Stomach (tissue), 9 donors: ENCODE data around the gene TRPM4. TPM values are rescaled to one million over a fixed set of nuclear protein-coding genes. Genes with fewer than 3 reads are reported as not detected.
"Not testable (repeated sequence)": the region's sequence is repeated elsewhere in the genome, so short reads cannot be mapped to it uniquely, and the experiment has no call there.

ENCODE experiments used
- DNase-seq, 2 donors: peaks; one replicate each; pipeline versions ENCODE4 v3.0.0 to v3.0.0-alpha.2; 2013 to 2019
- H3K27ac ChIP-seq, 5 donors: fragments of 200-600 bp in 4 of 5; sonication (generic) in 4 of 5; one replicate each; pipeline ENCODE4 v1.5.1; 2013 to 2019; ENCODE audit warnings: mild to moderate bottlenecking in 1 of 5, moderate library complexity in 1 of 5
- H3K27me3 ChIP-seq, 3 donors: fragments of 200-600 bp; sonication (generic); one replicate each; pipeline ENCODE4 v1.5.1; 2017 to 2019; ENCODE audit warnings: mixed run types in 1 of 3
- H3K36me3 ChIP-seq, 4 donors: fragments of 200-600 bp; sonication (generic); 1 replicate in 3 of 4; 2 replicates in 1 of 4; pipeline ENCODE4 v1.5.1; 2016 to 2019
- H3K4me1 ChIP-seq, 4 donors: fragments of 200-600 bp; sonication (generic); one replicate each; pipeline ENCODE4 v1.5.1; 2016 to 2019
- H3K4me3 ChIP-seq, 4 donors: fragments of 200-600 bp; sonication (generic) in 3 of 4; one replicate each; pipeline ENCODE4 v1.5.1; 2016 to 2019; ENCODE audit warnings: mild to moderate bottlenecking in 1 of 4
- H3K9me3 ChIP-seq, 4 donors: fragments of 200-600 bp; sonication (generic); one replicate each; pipeline ENCODE4 v1.5.1; 2016 to 2019
- CTCF ChIP-seq, 7 experiments: fragments of 450-650 bp in 4 of 7; fragments of 200-600 bp in 3 of 7; sonication (generic) in 3 of 7; IDR thresholded peaks; one replicate each; pipeline ENCODE4 v1.5.1; 2016 to 2019; ENCODE audit warnings: antibody characterized with exemption in 7 of 7, control low read depth in 2 of 7, mild to moderate bottlenecking in 1 of 7
- EP300 ChIP-seq: sonication (generic); formaldehyde crosslinking; IDR thresholded peaks from one replicate; pipeline ENCODE4 v1.6.1; 2017; ENCODE audit warnings: antibody characterized with exemption
- POLR2A ChIP-seq, 4 donors: fragments of 450-650 bp; IDR thresholded peaks; one replicate each; pipeline ENCODE4 v1.6.1; 2016; ENCODE audit warnings: antibody characterized with exemption in 4 of 4, control low read depth in 2 of 4, mild to moderate bottlenecking in 1 of 4, moderate library complexity in 1 of 4
- POLR2AphosphoS5 ChIP-seq, 3 donors: sonication (generic); formaldehyde crosslinking; IDR thresholded peaks; one replicate each; pipeline ENCODE4 v1.6.1; 2016; ENCODE audit warnings: antibody characterized with exemption in 3 of 3
- WGBS, 5 donors: extraction: QIAGEN DNeasy Blood & Tissue Kit in 3 of 5; methylation state at CpG; one replicate each; pipeline versions ENCODE4 v1.1.5 to v1.1.7; 2013 to 2018; 5-methylcytosine and 5-hydroxymethylcytosine counted together
- intact Hi-C: fragments of 100-400 bp; cut with DNase I; formaldehyde crosslinking; loops from one replicate; pipeline ENCODE4 v1.15.1; 2023; ENCODE audit warnings: low total_unique reads
- polyA plus RNA-seq, 3 donors: library from polyadenylated mRNA; stranded (reverse); fragments of 200-250 nt; gene quantifications; one replicate each; pipeline ENCODE4 v1.2.3, GENCODE V29; 2013
- total RNA-seq, 5 donors: library from RNA; depleted of rRNA; stranded (reverse); fragments of >200 nt; gene quantifications; one replicate each; pipeline versions ENCODE4 v1.1.0 to v1.2.3, GENCODE V29; 2014 to 2016
- donor health status: healthy with polysubstance abuse.
- donor health status: Bipolar disorder and iron deficiency.
- donor health status: healthy.

TRPM4 gene
- total and polyA plus RNA-seq, 8 donors, result 11.8 to 1,449 (median 71.9) TPM

GRCh38 chr19:49126575-49126974, 31.0 kb upstream of the TRPM4 start:
- no peak for DNase-seq
- no peak for TF ChIP-seq CTCF (IDR thresholded peaks at IDR 0.05)
- TF ChIP-seq POLR2A (IDR thresholded peaks at IDR 0.05), result no peak
- no peak for TF ChIP-seq EP300
- TF ChIP-seq POLR2AphosphoS5 (IDR thresholded peaks at IDR 0.05), result no peak
- Histone ChIP-seq H3K9me3 (no peaks in the 10 kb centered on the region), H3K27ac (no peak overlapping the region), H3K4me3 (no peak overlapping the region), H3K4me1 (peaks cover 12 to 28% (median 19%) of the 10 kb centered on the region in 4 donors), H3K36me3 (no peaks in the 10 kb centered on the region), H3K27me3 (no peaks in the 10 kb centered on the region)
- intact Hi-C loops, result no loop called here
- WGBS, 5 donors, result 79 to 86% (median 83%) methylated on average over 4 of the region's 4 CpGs

GRCh38 chr19:49127225-49127624, 30.4 kb upstream of the TRPM4 start:
- H3K27me3 ChIP-seq, H3K9me3 ChIP-seq, H3K27ac ChIP-seq, DNase-seq, intact Hi-C loops, H3K36me3 ChIP-seq: not testable (repeated sequence)
- H3K4me1 ChIP-seq, result peaks cover 12 to 28% (median 19%) of the 10 kb centered on the region in 4 donors
- 96 to 97% (median 97%) methylated on average over 12 of the region's 12 CpGs for WGBS, 5 donors
- H3K4me3 ChIP-seq, result peak overlapping the region in 1 of 4 donors; percentile 39

- H3K27me3 ChIP-seq, result peaks cover 0 to 2% (median 0%) of the 10 kb centered on the region in 3 donors
- TF ChIP-seq CTCF (IDR thresholded peaks at IDR 0.05) (peak in 3 of 7 experiments; percentile 7 to 33 (median 13)), EP300 (no peak), POLR2AphosphoS5 (IDR thresholded peaks at IDR 0.05) (peak in 2 of 3 donors; percentile 26 to 79)
- H3K4me3 ChIP-seq, result peak overlapping the region; percentile 27 to 39 (median 32)
- peak; percentile 97 to 98 for DNase-seq
- no peaks in the 10 kb centered on the region for H3K9me3 ChIP-seq
- intact Hi-C loops, result no loop called here
- 3 to 6% (median 4%) methylated on average over 25 to 63 of the region's 63 CpGs for WGBS, 5 donors
- peak overlapping the region; percentile 54 to 78 (median 66) for H3K27ac ChIP-seq
- peaks cover 13 to 31% (median 20%) of the 10 kb centered on the region in 4 donors for H3K4me1 ChIP-seq
- H3K36me3 ChIP-seq, result no peaks in the 10 kb centered on the region
These were observed 29.7 kb upstream of the TRPM4 start for GRCh38 chr19:49127674-49128544.

GRCh38 chr19:49128545-49129237, 28.9 kb upstream of the TRPM4 start:
- peaks cover 21 to 39% (median 28%) of the 10 kb centered on the region in 4 donors for H3K4me1 ChIP-seq
- H3K36me3 ChIP-seq, result no peaks in the 10 kb centered on the region
- 39 to 72% (median 65%) methylated on average over 13 to 15 of the region's 15 CpGs for WGBS, 5 donors
- TF ChIP-seq POLR2A (IDR thresholded peaks at IDR 0.05) (no peak), EP300 (no peak), CTCF (IDR thresholded peaks at IDR 0.05) (no peak), POLR2AphosphoS5 (IDR thresholded peaks at IDR 0.05) (no peak)
- H3K4me3 ChIP-seq, result peak overlapping the region; percentile 11 to 39 (median 32)
- DNase-seq, result no peak
- no peaks in the 10 kb centered on the region for H3K9me3 ChIP-seq
- intact Hi-C loops, result no loop called here
- peak overlapping the region in 4 of 5 donors; percentile 30 to 78 (median 69) for H3K27ac ChIP-seq
- peaks cover 0 to 6% (median 0%) of the 10 kb centered on the region in 3 donors for H3K27me3 ChIP-seq
